ENCODE results near the gene TRIM37.

DNA sequence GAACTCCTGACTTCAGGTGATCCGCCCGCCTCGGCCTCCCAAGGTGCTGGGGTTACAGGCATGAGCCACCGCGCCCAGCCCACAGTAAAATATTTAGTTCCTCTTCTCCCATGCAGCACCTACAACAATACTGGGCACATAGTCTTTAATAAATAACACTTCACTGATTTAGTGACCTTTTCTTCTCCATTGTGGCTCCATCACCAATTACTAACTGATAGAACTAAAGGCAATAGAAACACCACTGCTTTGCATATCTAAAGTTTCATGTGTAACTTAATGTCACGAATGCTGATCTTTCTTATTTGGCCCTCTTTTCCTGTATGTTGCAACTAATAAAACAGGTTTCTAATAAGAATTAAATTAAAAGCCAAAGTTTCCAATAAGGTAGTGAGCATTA, 38.9 kb downstream of the TRIM37 start:
- TF ChIP-seq POLR2A (IDR thresholded peaks at IDR 0.05) = no peak
- TF ChIP-seq, protein P1, sequence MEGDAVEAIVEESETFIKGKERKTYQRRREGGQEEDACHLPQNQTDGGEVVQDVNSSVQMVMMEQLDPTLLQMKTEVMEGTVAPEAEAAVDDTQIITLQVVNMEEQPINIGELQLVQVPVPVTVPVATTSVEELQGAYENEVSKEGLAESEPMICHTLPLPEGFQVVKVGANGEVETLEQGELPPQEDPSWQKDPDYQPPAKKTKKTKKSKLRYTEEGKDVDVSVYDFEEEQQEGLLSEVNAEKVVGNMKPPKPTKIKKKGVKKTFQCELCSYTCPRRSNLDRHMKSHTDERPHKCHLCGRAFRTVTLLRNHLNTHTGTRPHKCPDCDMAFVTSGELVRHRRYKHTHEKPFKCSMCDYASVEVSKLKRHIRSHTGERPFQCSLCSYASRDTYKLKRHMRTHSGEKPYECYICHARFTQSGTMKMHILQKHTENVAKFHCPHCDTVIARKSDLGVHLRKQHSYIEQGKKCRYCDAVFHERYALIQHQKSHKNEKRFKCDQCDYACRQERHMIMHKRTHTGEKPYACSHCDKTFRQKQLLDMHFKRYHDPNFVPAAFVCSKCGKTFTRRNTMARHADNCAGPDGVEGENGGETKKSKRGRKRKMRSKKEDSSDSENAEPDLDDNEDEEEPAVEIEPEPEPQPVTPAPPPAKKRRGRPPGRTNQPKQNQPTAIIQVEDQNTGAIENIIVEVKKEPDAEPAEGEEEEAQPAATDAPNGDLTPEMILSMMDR (IDR thresholded peaks at IDR 0.05) = no peak
